Heart left ventricle (tissue), 13 donors: Measurements from ENCODE around the gene PDCD4.

Experiments
- POLR2A ChIP-seq, 2 donors: fragments of 450-650 bp; IDR thresholded peaks; one replicate each; pipeline ENCODE4 v1.6.1; 2017; ENCODE audit warnings: antibody characterized with exemption in 2 of 2, mild to moderate bottlenecking in 2 of 2, moderate library complexity in 2 of 2
- TF ChIP-seq, protein P1 (sequence below), 12 donors: fragments of 200-600 bp; sonication (generic) in 4 of 12; IDR thresholded peaks; one replicate each; pipeline versions ENCODE4 v1.5.0 to v1.8.0; 2018 to 2022; ENCODE audit warnings: antibody characterized with exemption in 12 of 12, mild to moderate bottlenecking in 5 of 12
- donor health status: ischemic (EF 13 %, LVEDD 7.1; RV severe dilation, severe dysfunction).
- donor health status: DM: no; HTN: yes; CAD: no.
- donor health status: DM: no; HTN: no; CAD: no.
- donor health status: ischemic (EF 25% LVEDD 6.9; RV normal size, moderate dysfunction).
- donor health status: ischemic (EF 25% LVEDD 5.7; RV mildly dilated, moderate dysfunction).
- donor health status: ischemic (EF 35%, LVEDD 5.7; RV mildly dilated, moderate dysfunction).
- donor health status: nonischemic (EF 11% LVEDD 7.7; RV severe dilation, severe dysfunction).
- donor health status: DM: yes; HTN: yes; CAD: no.
- donor health status: PGD.
- donor health status: ischemic (EF 29% LVEDD 5.4; RV normal size, mild dysfunction).
- donor health status: nonischemic (EF 23%, LVEDD 6.1; RV moderate dilation, normal function).

DNA sequence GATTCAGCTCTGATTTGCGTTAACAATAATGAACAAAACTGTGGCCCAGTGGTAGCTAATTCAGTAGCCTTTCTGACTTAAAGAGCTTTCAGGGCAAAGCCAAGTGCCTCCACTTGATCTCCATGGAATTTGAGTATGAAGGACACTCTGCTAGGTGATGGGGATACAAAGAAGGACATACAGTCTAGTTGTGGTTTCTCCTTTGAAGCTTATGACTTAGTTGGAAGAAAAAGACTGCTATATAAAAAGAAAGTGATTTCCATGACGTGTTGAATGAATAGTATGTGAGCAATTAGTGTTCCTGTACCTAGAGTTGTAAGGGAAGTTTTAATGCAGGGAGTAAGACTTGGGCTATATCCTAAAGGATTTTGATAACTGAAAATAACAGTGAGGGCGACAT is 8.3 kb downstream of the PDCD4 start:
- TF ChIP-seq, protein P1, sequence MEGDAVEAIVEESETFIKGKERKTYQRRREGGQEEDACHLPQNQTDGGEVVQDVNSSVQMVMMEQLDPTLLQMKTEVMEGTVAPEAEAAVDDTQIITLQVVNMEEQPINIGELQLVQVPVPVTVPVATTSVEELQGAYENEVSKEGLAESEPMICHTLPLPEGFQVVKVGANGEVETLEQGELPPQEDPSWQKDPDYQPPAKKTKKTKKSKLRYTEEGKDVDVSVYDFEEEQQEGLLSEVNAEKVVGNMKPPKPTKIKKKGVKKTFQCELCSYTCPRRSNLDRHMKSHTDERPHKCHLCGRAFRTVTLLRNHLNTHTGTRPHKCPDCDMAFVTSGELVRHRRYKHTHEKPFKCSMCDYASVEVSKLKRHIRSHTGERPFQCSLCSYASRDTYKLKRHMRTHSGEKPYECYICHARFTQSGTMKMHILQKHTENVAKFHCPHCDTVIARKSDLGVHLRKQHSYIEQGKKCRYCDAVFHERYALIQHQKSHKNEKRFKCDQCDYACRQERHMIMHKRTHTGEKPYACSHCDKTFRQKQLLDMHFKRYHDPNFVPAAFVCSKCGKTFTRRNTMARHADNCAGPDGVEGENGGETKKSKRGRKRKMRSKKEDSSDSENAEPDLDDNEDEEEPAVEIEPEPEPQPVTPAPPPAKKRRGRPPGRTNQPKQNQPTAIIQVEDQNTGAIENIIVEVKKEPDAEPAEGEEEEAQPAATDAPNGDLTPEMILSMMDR (IDR thresholded peaks at IDR 0.05): no peak
- TF ChIP-seq POLR2A (IDR thresholded peaks at IDR 0.05): no peak
